GM12873 (cell line): Measurements from ENCODE around the gene MAP4.

Source experiments
- CTCF ChIP-seq: IDR thresholded peaks from 2 replicates; pipeline ENCODE4 v1.5.1; 2012; ENCODE audit warnings: low read depth, mild to moderate bottlenecking, moderate library complexity, low read length, control low read depth; ENCODE audit not compliant: insufficient read depth; ENCODE audit errors: missing control alignments

The MAP4 gene

DNA sequence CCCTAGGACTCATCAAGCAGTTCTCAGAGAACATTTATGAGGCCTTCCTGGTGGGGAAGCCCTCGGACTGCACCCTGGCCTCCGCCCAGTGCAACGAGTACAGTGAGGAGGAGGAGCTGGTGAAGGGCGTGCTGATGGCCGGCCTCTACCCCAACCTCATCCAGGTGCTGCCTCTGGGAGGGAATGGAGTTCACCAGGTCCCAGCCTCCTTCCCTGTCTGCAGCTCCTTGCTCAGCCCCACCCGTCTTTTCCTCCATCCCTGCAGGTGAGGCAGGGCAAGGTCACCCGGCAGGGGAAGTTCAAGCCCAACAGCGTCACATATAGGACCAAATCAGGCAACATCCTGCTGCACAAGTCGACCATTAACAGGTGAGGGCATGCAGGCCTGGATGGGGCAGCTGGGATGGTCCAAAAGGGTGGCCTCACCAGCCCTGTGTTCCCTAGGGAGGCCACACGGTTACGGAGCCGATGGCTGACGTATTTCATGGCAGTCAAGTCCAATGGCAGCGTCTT, 167.0 kb downstream of the MAP4 start:
- no peak for TF ChIP-seq CTCF

DNA sequence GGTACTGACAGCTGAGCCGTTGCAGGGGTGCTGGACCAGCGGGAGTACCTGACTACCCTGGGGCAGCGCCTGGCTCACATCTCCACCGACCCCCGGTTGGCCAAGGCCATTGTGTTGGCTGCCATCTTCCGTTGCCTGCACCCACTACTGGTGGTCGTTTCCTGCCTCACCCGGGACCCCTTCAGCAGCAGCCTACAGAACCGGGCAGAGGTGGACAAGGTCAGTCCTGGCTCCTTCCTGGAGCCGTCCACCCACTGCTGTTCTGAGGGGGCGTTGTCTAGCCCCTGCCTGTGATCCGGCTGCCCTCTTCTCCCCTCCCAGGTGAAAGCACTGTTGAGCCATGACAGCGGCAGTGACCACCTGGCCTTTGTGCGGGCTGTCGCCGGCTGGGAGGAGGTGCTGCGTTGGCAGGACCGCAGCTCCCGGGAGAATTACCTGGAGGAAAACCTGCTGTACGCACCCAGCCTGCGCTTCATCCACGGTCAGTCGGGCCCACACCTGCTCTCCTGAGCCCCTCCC, 167.6 kb downstream of the MAP4 start:
- no peak for TF ChIP-seq CTCF

GRCh38 chr3:47847801-47848518, 168.3 kb downstream of the MAP4 start:
- TF ChIP-seq CTCF: no peak

DNA sequence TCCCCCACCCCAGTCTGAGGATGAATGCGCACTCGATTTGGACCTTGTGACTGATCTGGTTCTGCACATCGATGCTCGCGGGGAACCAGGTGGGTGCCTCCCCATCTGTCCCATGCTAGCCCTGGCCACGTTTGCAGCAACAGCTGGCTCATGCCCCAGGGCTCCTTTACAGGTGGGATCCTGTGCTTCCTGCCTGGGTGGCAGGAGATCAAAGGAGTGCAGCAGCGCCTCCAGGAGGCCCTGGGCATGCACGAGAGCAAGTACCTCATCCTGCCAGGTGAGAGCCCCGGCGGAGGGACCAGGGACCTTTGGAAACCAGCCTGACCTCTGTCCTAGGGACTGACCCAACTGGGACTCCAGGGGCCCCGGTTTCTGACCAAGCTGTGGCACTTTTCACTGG, 169.0 kb downstream of the MAP4 start:
- TF ChIP-seq CTCF: no peak

- TF ChIP-seq CTCF: no peak
These were observed 169.4 kb downstream of the MAP4 start for GRCh38 chr3:47846880-47847248.

- TF ChIP-seq CTCF: no peak
These were observed 169.9 kb downstream of the MAP4 start for GRCh38 chr3:47846186-47846879.

DNA sequence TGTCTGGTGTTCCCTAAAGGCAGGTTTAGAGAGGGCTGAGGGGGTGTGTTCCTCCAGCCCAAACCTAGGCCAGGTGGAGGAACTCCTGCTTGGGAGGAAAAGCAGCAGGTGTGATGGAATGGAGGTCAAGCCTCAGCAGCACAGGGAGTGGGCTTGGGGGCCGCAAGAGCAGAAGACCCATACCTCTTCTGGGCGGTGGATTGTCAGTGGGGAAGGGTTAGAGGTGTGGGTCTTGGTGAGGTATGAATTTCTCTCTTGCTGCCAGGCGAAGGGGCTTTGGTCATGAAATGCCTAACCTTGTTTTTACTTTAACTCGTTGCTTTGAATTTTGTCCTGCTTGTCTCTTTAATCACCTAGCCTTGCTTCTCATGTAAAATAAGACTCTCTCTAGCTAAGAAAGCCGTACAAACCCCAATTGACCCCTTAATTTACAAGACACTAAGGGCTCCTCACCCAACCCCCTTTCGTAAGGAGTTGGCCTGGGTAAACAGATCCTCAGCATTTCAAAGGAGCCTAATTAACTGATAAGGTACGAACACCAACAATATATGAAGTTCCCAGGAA, 174.3 kb downstream of the MAP4 start:
- TF ChIP-seq CTCF: no peak
